OCI-LY3 (cell line): ENCODE results near the gene CHD5.

ENCODE experiments used
- EZH2phosphoT487 ChIP-seq: fragments of 200-600 bp; shearing (Covaris generic); IDR thresholded peaks from 2 replicates; pipeline ENCODE4 v1.6.1; 2018; ENCODE audit warnings: antibody characterized with exemption, mixed run types, low read depth
- TF ChIP-seq, protein P1 (sequence below): fragments of 200-600, 300-600 bp; sonication (generic); IDR thresholded peaks from 2 replicates; pipeline ENCODE4 v1.5.1; 2014; ENCODE audit warnings: antibody characterized with exemption, low read length, low read depth

DNA sequence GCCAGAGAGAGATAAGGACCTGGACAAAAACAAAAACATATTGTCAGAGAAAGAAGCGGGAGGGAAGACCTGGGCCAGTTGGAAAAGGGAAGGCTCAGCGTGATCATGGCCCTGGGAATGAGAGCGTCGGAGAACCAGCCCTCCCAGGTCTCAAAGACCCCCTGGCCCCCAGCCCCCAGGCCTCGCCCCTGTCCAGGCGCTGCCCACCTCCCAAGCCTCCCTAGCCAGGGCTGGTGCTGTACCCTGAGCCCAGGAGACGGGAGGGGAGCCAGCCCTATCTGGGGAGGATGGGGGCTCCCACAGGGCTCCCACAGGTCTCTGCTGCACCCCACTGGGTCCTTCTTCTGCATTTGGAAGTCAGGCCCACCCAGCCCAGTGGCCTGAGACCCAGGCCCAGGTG, 15.1 kb downstream of the CHD5 start:
- no peak for TF ChIP-seq EZH2phosphoT487
- TF ChIP-seq, protein P1, sequence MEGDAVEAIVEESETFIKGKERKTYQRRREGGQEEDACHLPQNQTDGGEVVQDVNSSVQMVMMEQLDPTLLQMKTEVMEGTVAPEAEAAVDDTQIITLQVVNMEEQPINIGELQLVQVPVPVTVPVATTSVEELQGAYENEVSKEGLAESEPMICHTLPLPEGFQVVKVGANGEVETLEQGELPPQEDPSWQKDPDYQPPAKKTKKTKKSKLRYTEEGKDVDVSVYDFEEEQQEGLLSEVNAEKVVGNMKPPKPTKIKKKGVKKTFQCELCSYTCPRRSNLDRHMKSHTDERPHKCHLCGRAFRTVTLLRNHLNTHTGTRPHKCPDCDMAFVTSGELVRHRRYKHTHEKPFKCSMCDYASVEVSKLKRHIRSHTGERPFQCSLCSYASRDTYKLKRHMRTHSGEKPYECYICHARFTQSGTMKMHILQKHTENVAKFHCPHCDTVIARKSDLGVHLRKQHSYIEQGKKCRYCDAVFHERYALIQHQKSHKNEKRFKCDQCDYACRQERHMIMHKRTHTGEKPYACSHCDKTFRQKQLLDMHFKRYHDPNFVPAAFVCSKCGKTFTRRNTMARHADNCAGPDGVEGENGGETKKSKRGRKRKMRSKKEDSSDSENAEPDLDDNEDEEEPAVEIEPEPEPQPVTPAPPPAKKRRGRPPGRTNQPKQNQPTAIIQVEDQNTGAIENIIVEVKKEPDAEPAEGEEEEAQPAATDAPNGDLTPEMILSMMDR, result no peak
